Activated T-helper 1 cell treated with anti-CD3 and anti-CD28 coated beads, Interleukin-12 subunit alpha, Interleukin-12 subunit beta, Interleukin-2, Interleukin-4 antibody, amounts not matched to agents 30 ng/mL and 10 ng/mL and 1 ng/mL, durations not matched to agents 14 hours and 24 hours and 36 hours (primary cell): ENCODE data around the gene GDI2. TPM values are rescaled to one million over a fixed set of nuclear protein-coding genes. Genes with fewer than 3 reads are reported as not detected.
"Not testable (repeated sequence)": the region's sequence is repeated elsewhere in the genome, so short reads cannot be mapped to it uniquely, and the experiment has no call there.

Experiments
- DNase-seq: peaks from one replicate; pipeline ENCODE4 v3.0.0; 2021; ENCODE audit warnings: low spot score
- H3K27ac Mint-ChIP-seq: one replicate; pipeline ENCODE4 v1.8.0; 2021; ENCODE audit warnings: mild to moderate bottlenecking, mixed read lengths
- H3K27me3 Mint-ChIP-seq: one replicate; pipeline ENCODE4 v1.8.0; 2022; ENCODE audit warnings: mild to moderate bottlenecking, moderate library complexity, mixed read lengths; ENCODE audit not compliant: insufficient read depth
- H3K36me3 Mint-ChIP-seq: one replicate; pipeline ENCODE4 v1.8.0; 2021; ENCODE audit warnings: low read depth, mixed read lengths
- H3K4me1 Mint-ChIP-seq: one replicate; pipeline ENCODE4 v1.8.0; 2021; ENCODE audit warnings: low read depth, mixed read lengths
- H3K4me3 Mint-ChIP-seq: one replicate; pipeline ENCODE4 v1.8.0; 2021; ENCODE audit warnings: mild to moderate bottlenecking, moderate library complexity, mixed read lengths
- H3K9me3 Mint-ChIP-seq: one replicate; pipeline ENCODE4 v1.8.0; 2021; ENCODE audit warnings: mixed read lengths
- intact Hi-C: fragments of 100-400 bp; cut with micrococcal nuclease; formaldehyde crosslinking; loops from one replicate; pipeline ENCODE4 v1.15.1; 2024
- total RNA-seq: library from RNA; stranded (reverse); gene quantifications from 2 replicates; pipeline ENCODE4 v1.2.3, GENCODE V29; 2022

The GDI2 gene
- total RNA-seq, 1 donor from 2014 or later, result 290 TPM

GRCh38 chr10:5817322-5818047 lies 4.3 kb upstream of the GDI2 start:
- H3K4me1 Mint-ChIP-seq, result peaks cover 51% of the 10 kb centered on the region
- peak overlapping the region; percentile 78 for H3K27ac Mint-ChIP-seq
- no peak for DNase-seq
- peaks cover 13% of the 10 kb centered on the region for H3K36me3 Mint-ChIP-seq
- H3K4me3 Mint-ChIP-seq, result no peak overlapping the region
- intact Hi-C loops, result loop anchor here (10.0 kb wide), 5 partner anchors 267 to 993 kb away; partner anchors contain the start of genes AKR1E2 and RBM17
- no peaks in the 10 kb centered on the region for H3K27me3 Mint-ChIP-seq
- H3K9me3 Mint-ChIP-seq, result peaks cover 6% of the 10 kb centered on the region

GRCh38 chr10:5816170-5816569 lies 2.9 kb upstream of the GDI2 start:
- intact Hi-C loops, result loop anchor here (10.0 kb wide), 5 partner anchors 269 to 991 kb away; partner anchors contain the start of genes AKR1E2 and RBM17

GRCh38 chr10:5814110-5815107 lies 1.2 kb upstream of the GDI2 start:
- intact Hi-C loops, result loop anchor here (1.0 to 10.0 kb wide), 9 partner anchors 59 to 990 kb away; partner anchors contain the start of genes AKR1E2 and RBM17

More at GRCh38 chr10:5816170-5816569, 2.9 kb upstream of the GDI2 start:
- peaks cover 16% of the 10 kb centered on the region for H3K36me3 Mint-ChIP-seq
- peaks cover 65% of the 10 kb centered on the region for H3K4me1 Mint-ChIP-seq
- no peak overlapping the region for H3K4me3 Mint-ChIP-seq
- H3K27me3 Mint-ChIP-seq, result no peaks in the 10 kb centered on the region
- peak overlapping the region; percentile 38 for H3K27ac Mint-ChIP-seq
- H3K9me3 Mint-ChIP-seq, result peaks cover 6% of the 10 kb centered on the region
- no peak for DNase-seq

GRCh38 chr10:5813091-5813340 lies 218 bp downstream of the GDI2 start:
- peak overlapping the region; percentile 91 for H3K4me3 Mint-ChIP-seq
- peaks cover 68% of the 10 kb centered on the region for H3K4me1 Mint-ChIP-seq
- H3K36me3 Mint-ChIP-seq, result peaks cover 20% of the 10 kb centered on the region
- intact Hi-C loops, result loop anchor here (1.0 to 10.0 kb wide), 12 partner anchors 34 to 988 kb away; partner anchors contain the start of genes AKR1E2, FBH1, RBM17 and TASOR2
- peak overlapping the region; percentile 91 for H3K27ac Mint-ChIP-seq
- H3K27me3 Mint-ChIP-seq, result no peaks in the 10 kb centered on the region
- H3K9me3 Mint-ChIP-seq, result no peaks in the 10 kb centered on the region
- DNase-seq, result no peak

More at GRCh38 chr10:5814110-5815107, 1.2 kb upstream of the GDI2 start:
- Mint-ChIP-seq H3K27me3 (no peaks in the 10 kb centered on the region), H3K9me3 (no peaks in the 10 kb centered on the region), H3K27ac (peak overlapping the region; percentile 91), H3K4me1 (peaks cover 67% of the 10 kb centered on the region), H3K4me3 (peak overlapping the region; percentile 91), H3K36me3 (peaks cover 15% of the 10 kb centered on the region)
- DNase-seq, result no peak

- intact Hi-C loops, result loop anchor here (1.0 to 10.0 kb wide), 12 partner anchors 34 to 988 kb away; partner anchors contain the start of genes AKR1E2, FBH1, RBM17 and TASOR2
- no peaks in the 10 kb centered on the region for H3K27me3 Mint-ChIP-seq
- H3K36me3 Mint-ChIP-seq, result peaks cover 22% of the 10 kb centered on the region
- H3K4me3 Mint-ChIP-seq, result peak overlapping the region; percentile 95
- DNase-seq, result peak; percentile 50
- peaks cover 66% of the 10 kb centered on the region for H3K4me1 Mint-ChIP-seq
- peak overlapping the region; percentile 87 for H3K27ac Mint-ChIP-seq
- H3K9me3 Mint-ChIP-seq, result no peaks in the 10 kb centered on the region
Measured at GRCh38 chr10:5812283-5813090, 747 bp downstream of the GDI2 start.

GRCh38 chr10:5811387-5811821 lies 1.8 kb downstream of the GDI2 start:
- peak overlapping the region; percentile 95 for H3K4me3 Mint-ChIP-seq
- H3K36me3 Mint-ChIP-seq, result peaks cover 24% of the 10 kb centered on the region
- intact Hi-C loops, result loop anchor here (1.0 to 10.0 kb wide), 10 partner anchors 9 to 987 kb away; partner anchors contain the start of genes AKR1E2 and RBM17
- no peaks in the 10 kb centered on the region for H3K9me3 Mint-ChIP-seq
- no peak for DNase-seq
- peaks cover 65% of the 10 kb centered on the region for H3K4me1 Mint-ChIP-seq
- H3K27ac Mint-ChIP-seq, result peak overlapping the region; percentile 87
- no peaks in the 10 kb centered on the region for H3K27me3 Mint-ChIP-seq

- Mint-ChIP-seq H3K27ac (peak overlapping the region; percentile 49), H3K9me3 (no peaks in the 10 kb centered on the region), H3K27me3 (no peaks in the 10 kb centered on the region), H3K4me1 (peaks cover 64% of the 10 kb centered on the region), H3K36me3 (peaks cover 31% of the 10 kb centered on the region), H3K4me3 (peak overlapping the region; percentile 95)
- intact Hi-C loops, result loop anchor here (2.0 to 10.0 kb wide), 9 partner anchors 27 to 985 kb away; partner anchors contain the start of genes AKR1E2 and RBM17
- no peak for DNase-seq
Measured at GRCh38 chr10:5810225-5810624, 3.0 kb downstream of the GDI2 start.

- H3K4me1 Mint-ChIP-seq, result peaks cover 58% of the 10 kb centered on the region
- H3K36me3 Mint-ChIP-seq, result peaks cover 28% of the 10 kb centered on the region
- DNase-seq, result no peak
- intact Hi-C loops, result loop anchor here (2.0 to 10.0 kb wide), 9 partner anchors 27 to 985 kb away; partner anchors contain the start of genes AKR1E2 and RBM17
- no peaks in the 10 kb centered on the region for H3K27me3 Mint-ChIP-seq
- peak overlapping the region; percentile 95 for H3K4me3 Mint-ChIP-seq
- no peaks in the 10 kb centered on the region for H3K9me3 Mint-ChIP-seq
- peak overlapping the region; percentile 32 for H3K27ac Mint-ChIP-seq
Measured at GRCh38 chr10:5809527-5810154, 3.6 kb downstream of the GDI2 start.

GRCh38 chr10:5808783-5809392 lies 4.3 kb downstream of the GDI2 start:
- H3K27me3 Mint-ChIP-seq, DNase-seq, intact Hi-C loops, H3K9me3 Mint-ChIP-seq: not testable (repeated sequence)
- peak overlapping the region; percentile 32 for H3K27ac Mint-ChIP-seq
- peaks cover 30% of the 10 kb centered on the region for H3K36me3 Mint-ChIP-seq
- peak overlapping the region; percentile 95 for H3K4me3 Mint-ChIP-seq
- H3K4me1 Mint-ChIP-seq, result peaks cover 58% of the 10 kb centered on the region

- no peaks in the 10 kb centered on the region for H3K27me3 Mint-ChIP-seq
- H3K4me3 Mint-ChIP-seq, result no peak overlapping the region
- H3K9me3 Mint-ChIP-seq, result no peaks in the 10 kb centered on the region
- H3K27ac Mint-ChIP-seq, result no peak overlapping the region
- peaks cover 27% of the 10 kb centered on the region for H3K36me3 Mint-ChIP-seq
- intact Hi-C loops, result no loop called here
- peaks cover 61% of the 10 kb centered on the region for H3K4me1 Mint-ChIP-seq
- no peak for DNase-seq
Measured at GRCh38 chr10:5806745-5807144, 6.5 kb downstream of the GDI2 start.

GRCh38 chr10:5805711-5806110 lies 7.5 kb downstream of the GDI2 start:
- DNase-seq, result no peak
- Mint-ChIP-seq H3K36me3 (peaks cover 27% of the 10 kb centered on the region), H3K4me1 (peaks cover 51% of the 10 kb centered on the region), H3K4me3 (no peak overlapping the region), H3K9me3 (no peaks in the 10 kb centered on the region), H3K27me3 (no peaks in the 10 kb centered on the region), H3K27ac (no peak overlapping the region)
- intact Hi-C loops, result no loop called here
